Body of pancreas (tissue), 4 donors: ENCODE results near the gene XRN2.

Source experiments
- POLR2A ChIP-seq, 3 donors: fragments of 450-650 bp; IDR thresholded peaks; one replicate each; pipeline ENCODE4 v1.6.1; 2016; ENCODE audit warnings: antibody characterized with exemption in 3 of 3, mild to moderate bottlenecking in 2 of 3
- TF ChIP-seq, protein P1 (sequence below), 7 experiments: fragments of 450-650 bp in 4 of 7; fragments of 200-600 bp in 3 of 7; sonication (generic) in 3 of 7; IDR thresholded peaks; one replicate each; pipeline ENCODE4 v1.5.1; 2016 to 2019; ENCODE audit warnings: antibody characterized with exemption in 7 of 7

DNA sequence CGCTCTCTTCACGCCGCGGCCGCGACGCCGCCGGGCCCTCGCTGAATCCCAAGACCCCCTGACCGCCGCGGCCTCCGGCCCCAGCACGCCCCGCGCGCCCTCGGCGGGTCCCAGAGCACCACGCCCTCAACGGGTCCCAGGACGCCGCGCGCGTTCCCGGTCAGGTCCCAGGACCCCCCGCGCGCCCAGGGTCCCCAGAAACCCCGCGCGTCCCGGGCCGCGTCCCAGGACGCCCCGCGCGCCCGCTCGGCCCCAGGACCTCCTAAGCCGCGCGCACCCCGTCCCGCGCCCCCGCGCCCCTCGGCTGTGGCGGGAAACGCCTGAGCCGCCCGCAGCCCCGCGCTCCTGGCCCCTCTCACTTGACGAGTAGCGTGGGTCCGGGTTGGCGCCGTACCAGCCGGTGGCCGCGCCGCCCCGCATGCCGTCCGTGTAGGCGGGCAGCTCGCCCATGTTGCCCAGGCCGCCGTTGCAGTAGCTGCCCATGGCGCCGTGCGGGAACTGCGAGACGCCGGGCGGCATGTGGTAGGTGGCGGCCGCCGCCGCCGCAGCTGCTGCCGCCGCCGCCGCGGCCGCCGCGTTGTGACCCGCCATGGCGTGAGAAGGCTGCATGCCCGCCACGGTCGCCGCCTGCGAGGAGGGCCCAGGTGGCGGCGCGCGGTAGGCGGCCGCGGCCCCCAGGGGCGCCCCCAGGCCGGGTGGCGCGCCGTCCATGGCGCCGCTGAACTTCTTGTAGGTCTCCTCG is 93.6 kb downstream of the XRN2 start:
- TF ChIP-seq, protein P1, sequence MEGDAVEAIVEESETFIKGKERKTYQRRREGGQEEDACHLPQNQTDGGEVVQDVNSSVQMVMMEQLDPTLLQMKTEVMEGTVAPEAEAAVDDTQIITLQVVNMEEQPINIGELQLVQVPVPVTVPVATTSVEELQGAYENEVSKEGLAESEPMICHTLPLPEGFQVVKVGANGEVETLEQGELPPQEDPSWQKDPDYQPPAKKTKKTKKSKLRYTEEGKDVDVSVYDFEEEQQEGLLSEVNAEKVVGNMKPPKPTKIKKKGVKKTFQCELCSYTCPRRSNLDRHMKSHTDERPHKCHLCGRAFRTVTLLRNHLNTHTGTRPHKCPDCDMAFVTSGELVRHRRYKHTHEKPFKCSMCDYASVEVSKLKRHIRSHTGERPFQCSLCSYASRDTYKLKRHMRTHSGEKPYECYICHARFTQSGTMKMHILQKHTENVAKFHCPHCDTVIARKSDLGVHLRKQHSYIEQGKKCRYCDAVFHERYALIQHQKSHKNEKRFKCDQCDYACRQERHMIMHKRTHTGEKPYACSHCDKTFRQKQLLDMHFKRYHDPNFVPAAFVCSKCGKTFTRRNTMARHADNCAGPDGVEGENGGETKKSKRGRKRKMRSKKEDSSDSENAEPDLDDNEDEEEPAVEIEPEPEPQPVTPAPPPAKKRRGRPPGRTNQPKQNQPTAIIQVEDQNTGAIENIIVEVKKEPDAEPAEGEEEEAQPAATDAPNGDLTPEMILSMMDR (IDR thresholded peaks at IDR 0.05): no peak
- no peak for TF ChIP-seq POLR2A (IDR thresholded peaks at IDR 0.05)
